SW 1271 (cell line): ENCODE data around the gene CD28.
"Not testable (repeated sequence)": the region's sequence is repeated elsewhere in the genome, so short reads cannot be mapped to it uniquely, and the experiment has no call there.

Source experiments
- DNase-seq, 2 experiments: peaks; one replicate each; lab custom pipeline; 2025; lab: John Stamatoyannopoulos, UW

The CD28 gene

GRCh38 chr2:203784710-203785270 lies 78.4 kb downstream of the CD28 start:
- not testable (repeated sequence) for DNase-seq

GRCh38 chr2:203785391-203786110 lies 79.1 kb downstream of the CD28 start:
- not testable (repeated sequence) for DNase-seq

DNA sequence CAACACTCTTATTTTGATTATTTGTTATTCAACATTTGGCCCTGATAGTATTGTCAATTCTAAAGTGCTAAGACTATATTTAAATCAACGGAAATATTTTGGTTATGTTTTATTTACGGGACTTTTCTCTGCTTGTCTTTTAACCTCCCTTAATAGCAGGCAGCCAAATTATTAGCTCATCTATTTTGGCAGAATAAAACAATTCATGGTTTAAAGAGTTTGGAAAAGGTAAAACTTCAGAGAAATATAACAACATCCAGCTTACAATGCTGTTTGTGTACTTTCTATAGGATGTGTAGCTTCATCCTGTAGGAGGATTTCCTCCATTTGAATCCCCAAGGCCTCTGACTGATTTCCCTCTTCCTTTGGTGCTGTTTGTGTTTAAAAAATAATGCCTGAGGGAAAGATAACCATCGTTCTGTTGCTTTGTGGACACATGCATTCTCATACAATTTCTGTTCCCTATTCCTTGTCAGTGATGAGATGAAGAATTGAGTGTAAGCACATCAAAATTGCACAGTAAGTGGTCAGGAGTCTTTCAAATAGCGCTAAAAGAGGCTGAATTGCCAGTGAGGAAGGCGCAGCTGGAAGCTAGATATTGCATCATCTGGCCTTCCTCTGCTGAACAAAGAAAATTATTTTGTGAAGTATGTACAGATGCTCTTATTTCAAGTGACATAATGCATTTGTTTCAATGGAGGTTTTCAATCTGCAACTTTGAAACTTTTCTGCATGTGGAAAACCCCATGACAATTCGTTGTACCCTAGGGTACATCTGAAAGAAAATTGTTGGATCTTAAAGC lies 80.3 kb downstream of the CD28 start:
- DNase-seq, result no peak

- no peak for DNase-seq
Observed at GRCh38 chr2:203787979-203788378, 81.5 kb downstream of the CD28 start.
